Hematopoietic multipotent progenitor cell (in vitro differentiated cells): ENCODE results near the gene AQP6. TPM values are rescaled to one million over a fixed set of nuclear protein-coding genes. Genes with fewer than 3 reads are reported as not detected.
"Not testable (repeated sequence)": the region's sequence is repeated elsewhere in the genome, so short reads cannot be mapped to it uniquely, and the experiment has no call there.

Experiments
- DNase-seq, 3 donors: peaks; one replicate each; pipeline ENCODE4 v3.0.0-alpha.2; 2011 to 2015; ENCODE audit warnings: low read depth in 2 of 3, low spot score in 2 of 3
- total RNA-seq: library from RNA; depleted of rRNA; stranded (reverse); fragments of >200 nt; gene quantifications from one replicate; pipeline ENCODE4 v1.2.3, GENCODE V29; 2012

The AQP6 gene
- total RNA-seq, 1 donor = under 0.01 TPM

DNA sequence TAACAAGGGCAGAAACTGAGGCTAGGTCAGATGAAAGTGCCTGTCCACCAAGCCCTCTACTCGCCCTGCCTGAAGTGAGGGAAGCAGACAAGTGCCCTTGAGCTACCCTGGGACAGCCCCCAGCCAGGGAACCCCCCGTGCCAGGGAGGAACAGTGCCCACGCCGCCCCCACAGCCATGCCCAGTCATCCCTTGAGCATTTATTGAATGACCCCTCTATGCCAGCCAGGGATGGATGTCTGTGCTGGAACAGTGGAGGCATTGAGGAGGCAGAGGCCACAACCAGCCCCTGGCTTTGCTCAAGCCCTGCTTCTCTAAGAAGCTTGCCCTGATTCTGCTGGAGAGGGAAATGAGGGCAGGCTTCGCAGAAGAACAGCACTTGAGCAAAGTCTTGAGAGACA is 3.7 kb upstream of the AQP6 start:
- no peak for DNase-seq

GRCh38 chr12:49969651-49970429 is 2.9 kb upstream of the AQP6 start:
- peak in 1 of 3 donors; percentile 73 for DNase-seq

- no peak for DNase-seq
These were observed 2.1 kb upstream of the AQP6 start for GRCh38 chr12:49970658-49971057.

DNA sequence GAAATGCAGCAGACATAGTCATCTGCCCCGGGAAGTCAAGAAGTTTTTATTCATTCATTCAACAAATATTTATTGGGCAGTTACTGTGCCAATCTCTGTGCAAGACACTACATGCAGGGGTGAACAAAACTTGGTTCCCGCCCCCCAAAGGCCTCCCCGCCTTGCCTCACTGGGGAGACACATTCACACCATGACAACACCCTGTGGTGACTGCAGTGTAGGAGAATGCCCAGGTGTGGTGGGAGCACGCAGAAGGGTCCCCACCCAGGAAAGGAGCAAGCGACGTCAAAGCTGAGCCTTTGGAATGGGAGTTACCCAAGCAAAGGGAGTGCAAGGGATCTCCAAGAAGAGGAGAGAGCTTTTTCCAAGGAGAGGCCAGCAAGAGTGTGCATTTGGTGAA is 1.6 kb upstream of the AQP6 start:
- DNase-seq = no peak

DNA sequence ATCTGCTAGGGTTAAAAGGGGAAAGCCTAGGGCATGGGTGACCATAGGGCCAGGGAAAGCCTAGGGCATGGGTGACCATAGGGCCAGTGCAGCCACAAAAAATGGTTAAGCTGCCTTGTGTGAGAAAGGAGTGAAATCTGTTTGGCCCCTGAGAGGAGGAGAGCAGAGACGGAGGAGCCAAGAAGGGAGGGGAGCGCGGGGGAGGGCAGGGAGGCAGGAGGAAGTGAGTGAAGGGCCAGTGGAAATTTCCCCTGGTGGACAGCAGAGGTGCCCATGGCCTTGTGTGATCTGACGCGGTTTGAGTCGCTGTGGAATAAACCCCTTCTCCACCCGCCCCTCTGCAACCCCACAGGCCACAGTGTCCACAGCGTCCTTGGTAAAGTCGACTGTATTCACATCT is 618 bp upstream of the AQP6 start:
- no peak for DNase-seq

- no peak for DNase-seq
These were observed 649 bp downstream of the AQP6 start for GRCh38 chr12:49973361-49973830.

DNA sequence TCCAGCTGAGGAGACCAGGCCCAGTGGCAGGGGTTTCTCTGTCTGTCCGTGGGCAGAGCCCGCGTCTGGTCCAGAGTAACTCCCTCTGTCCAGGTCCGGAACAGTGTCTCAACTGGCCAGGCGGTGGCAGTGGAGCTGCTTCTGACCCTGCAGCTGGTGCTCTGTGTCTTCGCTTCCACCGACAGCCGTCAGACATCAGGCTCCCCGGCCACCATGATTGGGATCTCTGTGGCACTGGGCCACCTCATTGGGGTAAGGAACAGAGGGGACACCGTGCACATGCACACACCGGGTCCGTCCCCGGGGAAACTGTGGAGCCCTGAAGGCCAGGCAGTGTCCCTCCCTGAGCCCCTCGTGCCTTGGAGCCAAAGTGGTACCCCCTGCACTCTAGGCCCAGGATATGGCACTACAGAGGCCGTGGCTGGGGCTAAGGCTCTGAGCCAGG is 1.5 kb downstream of the AQP6 start:
- DNase-seq = no peak

DNA sequence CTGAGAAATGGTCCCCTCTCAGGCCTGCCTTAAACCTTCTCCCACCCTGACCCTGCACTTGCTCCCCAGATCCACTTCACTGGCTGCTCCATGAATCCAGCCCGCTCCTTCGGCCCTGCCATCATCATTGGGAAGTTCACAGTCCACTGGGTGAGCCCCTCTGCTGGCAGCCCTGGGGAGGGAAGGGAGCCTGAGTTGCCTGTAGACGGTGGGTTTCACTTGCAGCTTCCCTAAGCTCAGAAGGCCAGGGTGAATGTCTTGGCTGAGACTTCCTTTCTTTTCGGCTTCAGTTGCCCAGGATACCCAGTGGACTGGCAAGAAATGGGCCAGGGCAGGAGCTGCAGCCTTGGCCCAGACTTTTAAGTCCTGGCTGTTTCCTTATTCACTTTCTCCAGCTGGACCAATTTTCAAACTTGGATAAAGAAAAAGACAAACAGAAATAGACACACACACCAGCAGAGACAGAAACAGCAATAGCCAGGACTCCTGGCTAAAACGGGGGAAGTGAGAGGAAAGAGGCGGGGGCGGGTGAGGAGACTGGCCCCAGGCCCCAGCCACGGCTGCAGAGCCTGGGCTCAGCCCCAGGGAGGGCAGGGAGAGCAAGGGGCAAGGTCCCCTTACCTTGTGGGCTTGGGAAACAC is 2.0 kb downstream of the AQP6 start:
- no peak for DNase-seq

DNA sequence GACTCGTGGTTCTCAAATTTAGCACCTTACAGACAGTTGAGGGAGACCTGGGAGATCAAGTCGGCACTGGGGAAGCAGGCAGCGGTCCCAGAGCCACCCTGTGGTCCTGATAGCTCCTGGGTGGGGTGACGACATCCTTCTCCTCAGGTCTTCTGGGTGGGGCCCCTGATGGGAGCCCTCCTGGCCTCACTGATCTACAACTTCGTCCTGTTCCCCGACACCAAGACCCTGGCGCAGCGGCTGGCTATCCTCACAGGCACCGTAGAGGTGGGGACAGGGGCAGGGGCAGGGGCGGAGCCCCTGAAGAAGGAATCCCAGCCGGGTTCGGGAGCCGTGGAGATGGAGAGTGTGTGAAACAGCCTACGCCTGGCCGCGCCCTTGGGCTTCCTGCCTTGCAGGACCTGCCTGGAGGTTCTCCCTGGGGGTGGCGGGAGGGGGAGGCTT is 2.6 kb downstream of the AQP6 start:
- no peak for DNase-seq

DNA sequence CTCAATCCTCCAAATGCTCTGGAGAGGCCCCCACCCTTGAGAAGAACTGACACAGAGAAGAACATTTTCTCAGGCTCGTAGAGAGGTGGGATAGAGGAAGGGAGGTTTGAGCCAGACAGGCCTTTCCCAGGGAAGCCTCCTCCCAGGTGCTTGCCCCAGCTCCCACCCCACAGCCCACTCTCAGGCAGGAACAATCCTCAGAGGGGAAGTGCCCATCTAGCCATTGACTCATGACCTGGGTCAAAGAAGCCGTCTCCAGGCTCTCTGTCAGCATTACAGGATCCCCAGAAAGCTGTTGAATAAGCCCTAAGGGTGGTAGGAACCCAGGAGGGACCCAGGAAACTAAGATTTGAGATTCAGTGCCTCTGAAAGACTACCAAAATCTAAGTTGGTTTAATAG is 3.8 kb downstream of the AQP6 start:
- no peak for DNase-seq

- DNase-seq = no peak
These were observed 5.4 kb downstream of the AQP6 start for GRCh38 chr12:49978125-49978524.

GRCh38 chr12:49979016-49979586 is 6.4 kb downstream of the AQP6 start:
- no peak for DNase-seq

DNA sequence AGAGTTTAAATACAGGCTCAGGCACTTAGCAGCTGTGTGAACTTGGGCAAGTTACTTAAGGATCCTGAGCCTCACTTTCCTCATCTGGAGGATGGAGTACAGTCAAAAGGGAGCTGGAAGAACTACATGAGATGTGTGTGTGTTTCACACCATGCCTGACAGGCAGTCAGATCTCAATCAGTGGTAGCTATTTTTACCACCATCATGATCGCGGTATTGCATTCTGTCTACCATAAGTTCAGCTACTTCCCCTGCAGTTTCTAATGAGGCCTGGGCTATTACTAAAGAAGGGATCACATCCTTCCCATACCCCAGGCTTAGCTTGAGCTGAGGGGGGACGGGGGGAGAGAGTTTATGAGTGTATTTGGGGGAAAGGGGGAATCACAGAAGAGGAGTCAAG is 7.0 kb downstream of the AQP6 start:
- no peak for DNase-seq

DNA sequence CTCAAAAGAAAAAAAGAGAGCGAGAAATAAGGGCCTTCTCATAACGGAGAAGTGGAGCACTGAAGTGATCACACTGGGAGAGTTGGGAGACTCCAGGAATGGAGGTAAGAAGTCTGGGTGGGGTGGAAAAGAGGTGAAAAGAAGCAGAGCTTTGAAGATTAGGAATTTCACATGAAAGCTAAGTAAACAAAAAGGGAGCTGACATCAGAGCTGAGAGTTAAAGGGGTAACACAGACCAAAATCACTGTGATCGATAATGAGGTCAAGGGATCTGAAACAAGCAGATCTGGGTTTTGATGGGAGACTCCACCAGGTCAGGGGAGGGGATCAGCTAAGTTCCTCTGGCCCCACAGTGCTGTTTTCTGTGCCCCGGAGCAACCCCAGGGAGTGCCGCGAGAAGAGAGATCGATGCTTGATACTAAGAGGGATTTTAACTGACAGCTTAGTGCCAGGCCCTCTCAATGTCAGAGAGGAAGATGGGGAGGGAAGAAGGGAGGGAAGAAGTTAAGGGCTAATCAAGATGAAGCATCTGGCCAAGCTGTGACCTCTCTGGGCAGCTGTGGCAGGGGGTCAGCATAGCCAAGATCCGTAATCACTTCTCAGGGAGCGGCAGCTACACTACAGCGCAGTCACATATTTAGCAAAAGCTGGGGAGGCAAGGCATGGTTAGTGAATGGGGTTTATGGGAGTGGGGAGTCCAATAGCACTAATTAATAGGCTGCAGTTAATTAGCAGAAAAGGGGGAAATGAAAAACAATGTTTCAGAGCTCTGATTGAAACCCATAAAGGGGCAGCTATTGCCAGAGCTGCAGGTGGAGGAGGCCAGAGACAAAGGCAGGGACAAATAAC is 8.0 kb downstream of the AQP6 start:
- DNase-seq = no peak

DNA sequence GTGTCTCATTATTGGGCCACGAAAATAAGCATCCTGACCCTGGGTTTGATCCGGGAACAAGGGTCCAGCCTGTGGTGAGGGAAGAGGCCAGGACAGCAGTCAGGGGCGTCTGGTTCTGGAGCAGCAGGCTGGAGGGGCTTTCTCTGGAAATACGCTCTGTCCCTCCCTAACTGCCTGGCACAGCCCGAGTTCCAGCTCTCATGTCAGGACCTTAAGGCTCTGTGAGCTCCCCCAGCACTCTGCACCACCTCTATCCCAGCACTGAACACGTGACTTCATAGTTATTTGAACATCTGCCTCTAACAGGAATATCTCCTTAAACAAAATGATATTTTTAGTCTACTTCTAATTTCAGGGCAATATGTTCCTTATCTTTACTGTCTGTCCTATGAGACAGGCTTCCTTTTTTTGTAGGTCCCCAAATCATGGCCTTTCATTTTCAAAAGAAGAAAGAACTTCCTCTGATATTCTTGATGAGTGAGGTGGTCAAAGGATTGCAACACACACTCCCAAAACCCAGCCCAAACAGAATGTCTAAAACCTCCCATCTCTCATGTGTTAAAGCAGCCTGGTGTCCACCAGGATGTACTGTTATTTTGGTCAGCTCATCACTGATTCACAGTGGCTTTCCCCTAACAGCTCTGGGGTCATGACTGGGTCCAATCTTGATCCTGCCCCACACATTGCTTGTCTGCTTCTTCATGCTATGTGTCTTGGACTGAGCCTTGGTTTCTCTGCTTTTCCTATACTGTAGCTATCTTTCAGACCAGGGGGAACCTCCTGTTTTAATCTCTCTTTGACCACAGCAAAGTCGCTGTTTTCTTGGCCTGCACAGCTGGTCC is 9.7 kb downstream of the AQP6 start:
- peak in 1 of 3 donors; percentile 57 for DNase-seq

- peak in 1 of 3 donors; percentile 40 for DNase-seq
These were observed 11.1 kb downstream of the AQP6 start for GRCh38 chr12:49983892-49984291.

- no peak for DNase-seq
These were observed 12.0 kb downstream of the AQP6 start for GRCh38 chr12:49984476-49985359.

GRCh38 chr12:49985981-49986380 is 13.2 kb downstream of the AQP6 start:
- no peak for DNase-seq

DNA sequence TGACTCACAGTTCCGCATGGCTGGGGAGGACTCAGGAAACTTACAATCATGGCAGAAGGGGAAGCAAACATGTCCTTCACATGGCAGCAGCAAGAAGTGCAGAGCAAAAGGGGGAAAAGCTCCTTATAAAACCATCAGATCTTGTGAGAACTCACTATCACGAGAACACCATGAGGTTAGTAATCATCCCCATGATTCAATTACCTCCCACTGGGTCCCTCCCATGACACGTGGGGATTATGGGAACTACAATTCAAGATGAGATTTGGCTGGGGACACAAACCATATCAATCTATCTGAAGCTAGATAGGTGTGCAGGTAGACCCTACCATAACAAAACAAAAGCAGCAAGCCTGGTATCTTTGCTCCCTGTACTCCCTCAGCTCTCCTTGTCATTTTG is 13.7 kb downstream of the AQP6 start:
- not testable (repeated sequence) for DNase-seq
